ENCODE data around the gene LEPROT. TPM values are rescaled to one million over a fixed set of nuclear protein-coding genes. Genes with fewer than 3 reads are reported as not detected.
"Not testable (repeated sequence)": the region's sequence is repeated elsewhere in the genome, so short reads cannot be mapped to it uniquely, and the experiment has no call there.

Gene LEPROT
- total and polyA plus RNA-seq, 9 donors = 57.4 to 115 (median 72.0) TPM

DNA sequence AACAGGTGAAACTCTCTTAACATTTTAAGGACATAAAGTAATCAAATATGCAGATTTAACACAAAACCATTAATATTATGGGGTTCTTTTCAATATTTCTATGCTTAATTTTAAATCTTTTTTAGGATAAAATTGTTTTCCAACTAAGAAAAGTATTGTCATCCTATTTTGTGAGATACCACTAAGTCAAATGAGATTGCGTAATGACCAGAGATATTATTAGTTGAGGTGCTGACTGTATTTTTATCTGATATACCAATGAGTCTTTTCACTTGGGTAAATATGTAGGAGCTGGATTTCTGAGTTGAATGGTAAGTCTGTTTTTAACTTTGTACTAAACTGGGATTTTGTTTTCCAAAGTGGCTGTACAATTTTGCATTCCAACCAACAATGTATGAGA, 25.4 kb downstream of the LEPROT start:
- no peaks in the 10 kb centered on the region for H3K27me3 ChIP-seq
- no peak for TF ChIP-seq EP300 (IDR thresholded peaks at IDR 0.05)
- TF ChIP-seq, protein P1, sequence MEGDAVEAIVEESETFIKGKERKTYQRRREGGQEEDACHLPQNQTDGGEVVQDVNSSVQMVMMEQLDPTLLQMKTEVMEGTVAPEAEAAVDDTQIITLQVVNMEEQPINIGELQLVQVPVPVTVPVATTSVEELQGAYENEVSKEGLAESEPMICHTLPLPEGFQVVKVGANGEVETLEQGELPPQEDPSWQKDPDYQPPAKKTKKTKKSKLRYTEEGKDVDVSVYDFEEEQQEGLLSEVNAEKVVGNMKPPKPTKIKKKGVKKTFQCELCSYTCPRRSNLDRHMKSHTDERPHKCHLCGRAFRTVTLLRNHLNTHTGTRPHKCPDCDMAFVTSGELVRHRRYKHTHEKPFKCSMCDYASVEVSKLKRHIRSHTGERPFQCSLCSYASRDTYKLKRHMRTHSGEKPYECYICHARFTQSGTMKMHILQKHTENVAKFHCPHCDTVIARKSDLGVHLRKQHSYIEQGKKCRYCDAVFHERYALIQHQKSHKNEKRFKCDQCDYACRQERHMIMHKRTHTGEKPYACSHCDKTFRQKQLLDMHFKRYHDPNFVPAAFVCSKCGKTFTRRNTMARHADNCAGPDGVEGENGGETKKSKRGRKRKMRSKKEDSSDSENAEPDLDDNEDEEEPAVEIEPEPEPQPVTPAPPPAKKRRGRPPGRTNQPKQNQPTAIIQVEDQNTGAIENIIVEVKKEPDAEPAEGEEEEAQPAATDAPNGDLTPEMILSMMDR (IDR thresholded peaks at IDR 0.05) = no peak
- no peak for TF ChIP-seq POLR2A (IDR thresholded peaks at IDR 0.05)

DNA sequence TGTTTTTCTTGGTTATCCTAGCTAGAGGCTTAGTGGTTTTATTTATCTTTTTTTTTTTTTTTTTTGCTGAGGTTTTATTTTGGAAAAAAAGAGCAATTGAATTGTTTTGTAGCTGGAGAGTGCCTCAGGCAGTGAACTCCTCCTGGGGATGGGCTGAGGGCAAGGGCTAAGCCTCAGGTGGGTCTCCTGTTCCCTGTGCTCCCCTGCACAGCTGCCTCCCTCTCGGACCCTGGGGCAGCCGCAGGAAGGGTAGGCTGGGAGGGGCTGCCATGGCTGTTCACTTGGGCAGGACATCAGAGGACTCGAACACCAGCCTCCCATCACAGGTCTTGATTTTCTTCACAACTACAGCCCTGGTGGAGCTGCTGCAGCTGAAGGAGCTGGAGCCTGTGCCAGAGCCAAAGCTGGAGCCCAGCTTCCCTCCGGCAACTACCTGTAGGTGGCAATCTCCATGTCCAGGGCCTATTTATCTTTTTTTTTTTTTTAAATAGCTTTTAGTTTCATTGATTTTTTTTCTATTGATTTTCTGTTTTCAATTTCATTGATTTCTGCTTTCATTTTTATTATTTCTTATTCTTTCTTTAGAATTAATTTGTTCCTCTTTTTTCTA, 28.9 kb downstream of the LEPROT start:
- no peaks in the 10 kb centered on the region for H3K4me1 ChIP-seq (ENCODE audit: insufficient read depth)
- WGBS, 3 donors = 80 to 85% (median 84%) methylated on average over 4 of the region's 4 CpGs
- H3K27ac ChIP-seq = no peak overlapping the region
- H3K4me3 ChIP-seq = no peak overlapping the region
- intact Hi-C loops (cut with DNase I) = no loop called here
- no peaks in the 10 kb centered on the region for H3K9me3 ChIP-seq
- H3K27me3 ChIP-seq = no peaks in the 10 kb centered on the region
- no peaks in the 10 kb centered on the region for H3K36me3 ChIP-seq
- DNase-seq = no peak
- TF ChIP-seq EP300 (IDR thresholded peaks at IDR 0.05) (no peak), POLR2A (IDR thresholded peaks at IDR 0.05) (no peak)
- TF ChIP-seq, protein P1 (IDR thresholded peaks at IDR 0.05) = no peak

More for the DNA sequence above, 25.4 kb downstream of the LEPROT start:
- Histone ChIP-seq H3K4me3 (no peak overlapping the region), H3K36me3 (no peaks in the 10 kb centered on the region), H3K9me3 (no peaks in the 10 kb centered on the region), H3K27ac (no peak overlapping the region), H3K4me1 (ENCODE audit: insufficient read depth) (peaks cover 1% of the 10 kb centered on the region)
- 98 to 99% (median 99%) methylated on average over 1 of the region's 1 CpG for WGBS, 3 donors
- intact Hi-C loops (cut with DNase I) = no loop called here
- no peak for DNase-seq

DNA sequence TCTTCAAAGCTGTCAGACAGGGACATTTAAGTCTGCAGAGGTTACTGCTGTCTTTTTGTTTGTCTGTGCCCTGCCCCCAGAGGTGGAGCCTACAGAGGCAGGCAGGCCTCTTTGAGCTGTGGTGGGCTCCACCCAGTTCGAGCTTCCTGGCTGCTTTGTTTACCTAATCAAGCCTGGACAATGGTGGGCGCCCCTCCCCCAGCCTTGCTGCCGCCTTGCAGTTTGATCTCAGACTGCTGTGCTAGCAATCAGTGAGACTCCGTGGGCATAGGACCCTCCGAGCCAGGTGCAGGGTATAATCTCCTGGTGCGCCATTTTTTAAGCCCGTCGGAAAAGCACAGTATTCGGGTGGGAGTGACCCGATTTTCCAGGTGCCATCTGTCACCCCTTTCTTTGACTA, 35.2 kb downstream of the LEPROT start:
- not testable (repeated sequence) for DNase-seq
- WGBS, 3 donors = 77 to 92% (median 90%) methylated on average over 7 to 10 of the region's 10 CpGs

DNA sequence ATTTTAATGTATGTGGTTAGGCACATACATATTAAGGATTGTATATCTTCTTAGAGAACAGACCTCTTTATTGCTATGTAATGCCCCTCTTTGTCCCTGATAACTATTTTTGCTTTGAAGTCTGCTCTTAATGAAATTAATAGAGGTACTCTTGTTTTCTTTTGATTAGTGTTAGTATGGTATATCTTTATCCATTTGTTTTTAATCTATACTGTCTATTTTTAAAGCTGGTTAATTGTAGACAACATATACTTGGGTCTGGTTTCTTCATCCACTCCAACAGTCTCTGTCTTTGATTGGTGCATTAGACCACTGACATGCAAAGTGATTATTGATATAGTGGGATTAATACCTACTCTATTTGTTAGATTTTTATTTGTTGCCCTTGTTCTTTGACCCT, 36.0 kb downstream of the LEPROT start:
- TF ChIP-seq EP300 (IDR thresholded peaks at IDR 0.05) (no peak), POLR2A (IDR thresholded peaks at IDR 0.05) (no peak)
- TF ChIP-seq, protein P1 (IDR thresholded peaks at IDR 0.05) = no peak
- Histone ChIP-seq H3K9me3 (no peaks in the 10 kb centered on the region), H3K4me3 (no peak overlapping the region), H3K36me3 (no peaks in the 10 kb centered on the region), H3K4me1 (ENCODE audit: insufficient read depth) (no peaks in the 10 kb centered on the region), H3K27ac (no peak overlapping the region), H3K27me3 (no peaks in the 10 kb centered on the region)
- intact Hi-C loops (cut with DNase I) = no loop called here
- DNase-seq = no peak

More for the DNA sequence above, 35.2 kb downstream of the LEPROT start:
- H3K36me3 ChIP-seq; H3K27me3 ChIP-seq; H3K9me3 ChIP-seq; H3K4me3 ChIP-seq; H3K27ac ChIP-seq; H3K4me1 ChIP-seq (ENCODE audit: insufficient read depth); intact Hi-C loops (cut with DNase I): not testable (repeated sequence)

DNA sequence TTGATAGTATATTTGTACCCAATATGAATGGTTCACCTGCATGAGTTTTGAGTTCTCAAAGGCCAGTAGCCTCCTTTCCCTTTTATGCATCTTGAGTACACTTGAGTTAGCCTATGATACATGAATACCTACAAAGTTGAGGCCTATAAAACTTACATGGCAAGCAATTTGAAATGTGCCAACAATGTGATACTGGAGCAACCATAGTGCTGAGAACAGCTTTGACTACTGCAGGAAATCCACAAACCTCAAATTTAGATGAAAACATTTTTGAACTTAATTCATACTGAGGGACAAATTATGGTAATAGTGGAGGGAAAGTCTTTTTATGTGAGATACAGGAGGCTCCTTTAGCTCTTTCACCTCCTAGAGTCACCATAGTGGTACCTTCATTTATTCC, 37.4 kb downstream of the LEPROT start:
- no peak overlapping the region for H3K27ac ChIP-seq
- TF ChIP-seq POLR2A (IDR thresholded peaks at IDR 0.05) (no peak), EP300 (IDR thresholded peaks at IDR 0.05) (no peak)
- TF ChIP-seq, protein P1 (IDR thresholded peaks at IDR 0.05) = no peak

More for the DNA sequence above, 37.4 kb downstream of the LEPROT start:
- no peak overlapping the region for H3K4me3 ChIP-seq
- no peak for DNase-seq
- intact Hi-C loops (cut with DNase I) = no loop called here
- H3K36me3 ChIP-seq = no peaks in the 10 kb centered on the region
- H3K4me1 ChIP-seq (ENCODE audit: insufficient read depth) = no peaks in the 10 kb centered on the region
- H3K9me3 ChIP-seq = no peaks in the 10 kb centered on the region
- H3K27me3 ChIP-seq = no peaks in the 10 kb centered on the region

All from ovary (tissue), 9 donors.